Measurements from ENCODE around the gene RUVBL2. TPM values are rescaled to one million over a fixed set of nuclear protein-coding genes. Genes with fewer than 3 reads are reported as not detected.

RUVBL2 gene
- polyA plus RNA-seq, 1 donor from 2014 or later = 184 TPM

- TF ChIP-seq MXI1 (conservative IDR thresholded peaks at IDR 0.05; ENCODE audit: poor library complexity, severe bottlenecking) (no peak), CTCF (IDR thresholded peaks at IDR 0.05; ENCODE audit: poor library complexity, severe bottlenecking) (no peak), REST (IDR thresholded peaks at IDR 0.05; ENCODE audit: borderline replicate concordance) (no peak), SMC3 (conservative IDR thresholded peaks at IDR 0.05; ENCODE audit: poor library complexity) (no peak), RAD21 (conservative IDR thresholded peaks at IDR 0.05) (no peak), EZH2 (IDR thresholded peaks at IDR 0.05; ENCODE audit: borderline replicate concordance, insufficient read depth, low read length, poor library complexity, severe bottlenecking) (no peak), EP300 (conservative IDR thresholded peaks at IDR 0.05; ENCODE audit: poor library complexity, severe bottlenecking) (no peak), POLR2AphosphoS5 (IDR thresholded peaks at IDR 0.05) (no peak), TAF1 (IDR thresholded peaks at IDR 0.05; ENCODE audit: low read depth) (no peak)
- Histone ChIP-seq H3K9me3 (ENCODE audit: low read length) (no peaks in the 10 kb centered on the region), H3K4me3 (ENCODE audit: low read length) (no peak overlapping the region), H3K9ac (ENCODE audit: low read length) (no peak overlapping the region), H3F3A (ENCODE audit: insufficient read depth, low read length, poor library complexity, severe bottlenecking) (no peaks in the 10 kb centered on the region), H4K20me1 (ENCODE audit: insufficient read depth) (no peaks in the 10 kb centered on the region), H3K27me3 (ENCODE audit: insufficient read depth, low read depth, low read length) (no peaks in the 10 kb centered on the region), H3K9me2 (ENCODE audit: insufficient read depth, low read length) (no peaks in the 10 kb centered on the region), H3K4me2 (ENCODE audit: low read length) (no peak overlapping the region), H3K36me3 (ENCODE audit: insufficient read depth, low read length) (no peaks in the 10 kb centered on the region), H3K27ac (ENCODE audit: low read length) (no peak overlapping the region), H2AFZ (ENCODE audit: low read depth, low read length) (no peak overlapping the region), H3K79me2 (replicated peaks; ENCODE audit: insufficient read depth, low read length) (no peaks in the 10 kb centered on the region)
Observed at GRCh38 chr19:48982280-48982679, 11.4 kb upstream of the RUVBL2 start.

GRCh38 chr19:48985711-48986110 lies 8.0 kb upstream of the RUVBL2 start:
- Histone ChIP-seq H3F3A (ENCODE audit: insufficient read depth, low read length, poor library complexity, severe bottlenecking) (no peaks in the 10 kb centered on the region), H3K27me3 (ENCODE audit: insufficient read depth, low read depth, low read length) (no peaks in the 10 kb centered on the region), H3K9me3 (ENCODE audit: low read length) (no peaks in the 10 kb centered on the region), H3K4me3 (ENCODE audit: low read length) (no peak overlapping the region), H2AFZ (ENCODE audit: low read depth, low read length) (no peak overlapping the region), H3K4me2 (ENCODE audit: low read length) (no peak overlapping the region), H3K36me3 (ENCODE audit: insufficient read depth, low read length) (no peaks in the 10 kb centered on the region), H3K27ac (ENCODE audit: low read length) (no peak overlapping the region), H3K9me2 (ENCODE audit: insufficient read depth, low read length) (no peaks in the 10 kb centered on the region), H4K20me1 (ENCODE audit: insufficient read depth) (no peaks in the 10 kb centered on the region), H3K9ac (ENCODE audit: low read length) (no peak overlapping the region), H3K79me2 (replicated peaks; ENCODE audit: insufficient read depth, low read length) (no peaks in the 10 kb centered on the region)
- TF ChIP-seq RAD21 (conservative IDR thresholded peaks at IDR 0.05) (no peak), REST (IDR thresholded peaks at IDR 0.05; ENCODE audit: borderline replicate concordance) (no peak), EP300 (conservative IDR thresholded peaks at IDR 0.05; ENCODE audit: poor library complexity, severe bottlenecking) (no peak), SMC3 (conservative IDR thresholded peaks at IDR 0.05; ENCODE audit: poor library complexity) (no peak), TAF1 (IDR thresholded peaks at IDR 0.05; ENCODE audit: low read depth) (no peak), POLR2AphosphoS5 (IDR thresholded peaks at IDR 0.05) (no peak), MXI1 (conservative IDR thresholded peaks at IDR 0.05; ENCODE audit: poor library complexity, severe bottlenecking) (no peak), EZH2 (IDR thresholded peaks at IDR 0.05; ENCODE audit: borderline replicate concordance, insufficient read depth, low read length, poor library complexity, severe bottlenecking) (no peak), CTCF (IDR thresholded peaks at IDR 0.05; ENCODE audit: poor library complexity, severe bottlenecking) (no peak)

Data from neural cell (in vitro differentiated cells).